ENCODE results near the gene ZKSCAN4. TPM values are rescaled to one million over a fixed set of nuclear protein-coding genes. Genes with fewer than 3 reads are reported as not detected.

The ZKSCAN4 gene
- total and polyA plus RNA-seq, 2 donors = 4.0 to 7.3 TPM

GRCh38 chr6:28266563-28266961 is 14.5 kb upstream of the ZKSCAN4 start:
- Histone ChIP-seq H3K4me3 (ENCODE audit: low read depth, low read length) (peak overlapping the region; percentile 95), H3K4me1 (ENCODE audit: insufficient read depth) (peaks cover 3% of the 10 kb centered on the region), H3K36me3 (ENCODE audit: insufficient read depth) (no peaks in the 10 kb centered on the region), H3K27ac (ENCODE audit: low read depth) (no peak overlapping the region)
- DNase-seq (ENCODE audit: extremely low spot score) = no peak
- WGBS = 10% methylated on average over 5 of the region's 5 CpGs

- WGBS = 47% methylated on average over 4 of the region's 4 CpGs
- H3K4me1 ChIP-seq (ENCODE audit: insufficient read depth) = peaks cover 3% of the 10 kb centered on the region
- H3K4me3 ChIP-seq (ENCODE audit: low read depth, low read length) = no peak overlapping the region
- no peaks in the 10 kb centered on the region for H3K36me3 ChIP-seq (ENCODE audit: insufficient read depth)
- DNase-seq (ENCODE audit: extremely low spot score) = no peak
- no peak overlapping the region for H3K27ac ChIP-seq (ENCODE audit: low read depth)
These were observed 12.8 kb upstream of the ZKSCAN4 start for GRCh38 chr6:28264834-28265401.

- 22% methylated on average over 2 of the region's 2 CpGs for WGBS
These were observed 11.9 kb upstream of the ZKSCAN4 start for GRCh38 chr6:28263922-28264321.

GRCh38 chr6:28258877-28259777 is 7.1 kb upstream of the ZKSCAN4 start, which contains the start of gene NKAPL:
Gene NKAPL, plus strand, starts transcription at chr6:28259297. Its CDS starts 75 bp downstream, at chr6:28259372.
- 24% methylated on average over 58 of the region's 58 CpGs for whole genome bisulfite sequencing
- Histone ChIP-seq H3K4me1 (ENCODE audit: insufficient read depth) (peaks cover 1% of the 10 kb centered on the region), H3K27ac (ENCODE audit: low read depth) (no peak within 1 kb of the TSS)

More at GRCh38 chr6:28263922-28264321, 11.9 kb upstream of the ZKSCAN4 start:
- no peaks in the 10 kb centered on the region for H3K36me3 ChIP-seq (ENCODE audit: insufficient read depth)
- H3K4me1 ChIP-seq (ENCODE audit: insufficient read depth) = peaks cover 3% of the 10 kb centered on the region
- no peak overlapping the region for H3K4me3 ChIP-seq (ENCODE audit: low read depth, low read length)
- DNase-seq (ENCODE audit: extremely low spot score) = no peak
- H3K27ac ChIP-seq (ENCODE audit: low read depth) = no peak overlapping the region

GRCh38 chr6:28257042-28257441 is 5.0 kb upstream of the ZKSCAN4 start:
- Histone ChIP-seq H3K4me1 (ENCODE audit: insufficient read depth) (no peaks in the 10 kb centered on the region), H3K36me3 (ENCODE audit: insufficient read depth) (no peaks in the 10 kb centered on the region), H3K27ac (ENCODE audit: low read depth) (no peak overlapping the region), H3K4me3 (ENCODE audit: low read depth, low read length) (no peak overlapping the region)
- WGBS = 0% methylated on average over 1 of the region's 1 CpG
- no peak for DNase-seq (ENCODE audit: extremely low spot score)

More at GRCh38 chr6:28258877-28259777, 7.1 kb upstream of the ZKSCAN4 start, which contains the start of gene NKAPL:
- no peak for DNase-seq (ENCODE audit: extremely low spot score)
- Histone ChIP-seq H3K4me3 (ENCODE audit: low read depth, low read length) (peak within 1 kb of the TSS; percentile 14), H3K36me3 (ENCODE audit: insufficient read depth) (no peaks in the 10 kb centered on the region)

- peaks cover 4% of the 10 kb centered on the region for H3K4me1 ChIP-seq (ENCODE audit: insufficient read depth)
- no peaks in the 10 kb centered on the region for H3K36me3 ChIP-seq (ENCODE audit: insufficient read depth)
- no peak overlapping the region for H3K4me3 ChIP-seq (ENCODE audit: low read depth, low read length)
- DNase-seq (ENCODE audit: extremely low spot score) = no peak
- H3K27ac ChIP-seq (ENCODE audit: low read depth) = no peak overlapping the region
- WGBS = 79% methylated on average over 1 of the region's 1 CpG
These were observed 2.1 kb upstream of the ZKSCAN4 start for GRCh38 chr6:28254121-28254519.

GRCh38 chr6:28251661-28252008 is 434 bp downstream of the ZKSCAN4 start:
- no peak for DNase-seq (ENCODE audit: extremely low spot score)
- WGBS = under 1% methylated on average over 25 of the region's 25 CpGs
- Histone ChIP-seq H3K4me3 (ENCODE audit: low read depth, low read length) (peak overlapping the region; percentile 83), H3K4me1 (ENCODE audit: insufficient read depth) (peaks cover 4% of the 10 kb centered on the region), H3K36me3 (ENCODE audit: insufficient read depth) (peaks cover under 1% of the 10 kb centered on the region), H3K27ac (ENCODE audit: low read depth) (no peak overlapping the region)

- DNase-seq (ENCODE audit: extremely low spot score) = no peak
- Histone ChIP-seq H3K4me3 (ENCODE audit: low read depth, low read length) (no peak overlapping the region), H3K36me3 (ENCODE audit: insufficient read depth) (peaks cover 9% of the 10 kb centered on the region), H3K27ac (ENCODE audit: low read depth) (no peak overlapping the region), H3K4me1 (ENCODE audit: insufficient read depth) (peaks cover 4% of the 10 kb centered on the region)
- WGBS = 78% methylated on average over 2 of the region's 2 CpGs
These were observed 1.3 kb downstream of the ZKSCAN4 start for GRCh38 chr6:28250747-28251146.

GRCh38 chr6:28248916-28249315 is 3.2 kb downstream of the ZKSCAN4 start:
- H3K4me1 ChIP-seq (ENCODE audit: insufficient read depth) = peaks cover 4% of the 10 kb centered on the region
- DNase-seq (ENCODE audit: extremely low spot score) = no peak
- no peak overlapping the region for H3K27ac ChIP-seq (ENCODE audit: low read depth)
- no peak overlapping the region for H3K4me3 ChIP-seq (ENCODE audit: low read depth, low read length)
- peaks cover 11% of the 10 kb centered on the region for H3K36me3 ChIP-seq (ENCODE audit: insufficient read depth)
- WGBS = 37% methylated on average over 1 of the region's 1 CpG

GRCh38 chr6:28245206-28245941 is 6.7 kb downstream of the ZKSCAN4 start:
- H3K27ac ChIP-seq (ENCODE audit: low read depth) = no peak overlapping the region
- 90% methylated on average over 6 of the region's 6 CpGs for WGBS
- DNase-seq (ENCODE audit: extremely low spot score) = no peak
- H3K4me1 ChIP-seq (ENCODE audit: insufficient read depth) = no peaks in the 10 kb centered on the region
- peaks cover 11% of the 10 kb centered on the region for H3K36me3 ChIP-seq (ENCODE audit: insufficient read depth)
- no peak overlapping the region for H3K4me3 ChIP-seq (ENCODE audit: low read depth, low read length)

GRCh38 chr6:28243946-28244345 is 8.1 kb downstream of the ZKSCAN4 start:
- H3K4me3 ChIP-seq (ENCODE audit: low read depth, low read length) = no peak overlapping the region
- WGBS = 95% methylated on average over 3 of the region's 3 CpGs

GRCh38 chr6:28240471-28240870 is 11.6 kb downstream of the ZKSCAN4 start:
- WGBS = 97% methylated on average over 1 of the region's 1 CpG
- DNase-seq (ENCODE audit: extremely low spot score) = no peak
- Histone ChIP-seq H3K4me3 (ENCODE audit: low read depth, low read length) (no peak overlapping the region), H3K4me1 (ENCODE audit: insufficient read depth) (no peaks in the 10 kb centered on the region), H3K36me3 (ENCODE audit: insufficient read depth) (peaks cover 1% of the 10 kb centered on the region), H3K27ac (ENCODE audit: low read depth) (no peak overlapping the region)

More at GRCh38 chr6:28243946-28244345, 8.1 kb downstream of the ZKSCAN4 start:
- no peak for DNase-seq (ENCODE audit: extremely low spot score)
- Histone ChIP-seq H3K4me1 (ENCODE audit: insufficient read depth) (no peaks in the 10 kb centered on the region), H3K36me3 (ENCODE audit: insufficient read depth) (peaks cover 11% of the 10 kb centered on the region), H3K27ac (ENCODE audit: low read depth) (no peak overlapping the region)

- 93% methylated on average over 1 of the region's 1 CpG for WGBS
- no peak overlapping the region for H3K4me3 ChIP-seq (ENCODE audit: low read depth, low read length)
- DNase-seq (ENCODE audit: extremely low spot score) = no peak
- H3K36me3 ChIP-seq (ENCODE audit: insufficient read depth) = peaks cover 1% of the 10 kb centered on the region
- H3K27ac ChIP-seq (ENCODE audit: low read depth) = no peak overlapping the region
- no peaks in the 10 kb centered on the region for H3K4me1 ChIP-seq (ENCODE audit: insufficient read depth)
These were observed 12.4 kb downstream of the ZKSCAN4 start for GRCh38 chr6:28239636-28240035.
